Globus pallidus (tissue), 1 donor: ENCODE measurements around the gene SASH1.
"Not testable (repeated sequence)": the region's sequence is repeated elsewhere in the genome, so short reads cannot be mapped to it uniquely, and the experiment has no call there.

Source experiments
- DNase-seq: peaks from one replicate; pipeline ENCODE4 v3.0.0-alpha.2; 2015; ENCODE audit warnings: low spot score

SASH1 gene

GRCh38 chr6:148328876-148329555 is 13.6 kb upstream of the SASH1 start:
- DNase-seq = peak; percentile 82

- no peak for DNase-seq
Observed at GRCh38 chr6:148329596-148330381, 12.8 kb upstream of the SASH1 start.

GRCh38 chr6:148332088-148332487 is 10.6 kb upstream of the SASH1 start:
- no peak for DNase-seq

GRCh38 chr6:148336901-148337300 is 5.7 kb upstream of the SASH1 start:
- DNase-seq = no peak

- no peak for DNase-seq
Observed at GRCh38 chr6:148339766-148340165, 2.9 kb upstream of the SASH1 start.

- DNase-seq = no peak
Observed at GRCh38 chr6:148340586-148341297, 1.9 kb upstream of the SASH1 start.

GRCh38 chr6:148342100-148342349 is 613 bp upstream of the SASH1 start:
- no peak for DNase-seq

- DNase-seq = peak; percentile 56
Observed at GRCh38 chr6:148343047-148343782, 577 bp downstream of the SASH1 start.

- no peak for DNase-seq
Observed at GRCh38 chr6:148345176-148345575, 2.5 kb downstream of the SASH1 start.

GRCh38 chr6:148345578-148345977 is 2.9 kb downstream of the SASH1 start:
- no peak for DNase-seq

- no peak for DNase-seq
Observed at GRCh38 chr6:148346681-148347440, 4.2 kb downstream of the SASH1 start.

GRCh38 chr6:148347441-148348054 is 4.9 kb downstream of the SASH1 start:
- no peak for DNase-seq

- no peak for DNase-seq
Observed at GRCh38 chr6:148348335-148348734, 5.7 kb downstream of the SASH1 start.

- no peak for DNase-seq
Observed at GRCh38 chr6:148348778-148349177, 6.1 kb downstream of the SASH1 start.

- DNase-seq = no peak
Observed at GRCh38 chr6:148349466-148349865, 6.8 kb downstream of the SASH1 start.

- DNase-seq = no peak
Observed at GRCh38 chr6:148351309-148351708, 8.7 kb downstream of the SASH1 start.

GRCh38 chr6:148352421-148352820 is 9.8 kb downstream of the SASH1 start:
- DNase-seq = not testable (repeated sequence)

- peak; percentile 55 for DNase-seq
Observed at GRCh38 chr6:148358196-148358785, 15.7 kb downstream of the SASH1 start.

- no peak for DNase-seq
Observed at GRCh38 chr6:148359228-148359627, 16.6 kb downstream of the SASH1 start.

- no peak for DNase-seq
Observed at GRCh38 chr6:148364056-148364824, 21.6 kb downstream of the SASH1 start.
